Brain microvascular endothelial cell (primary cell): ENCODE results near the gene FAM50B.

Source experiments
- DNase-seq: peaks from one replicate; pipeline ENCODE4 v3.0.0-alpha.2; 2020
- H3K27ac ChIP-seq: fragments of 250-450 bp; sonication (Bioruptor Pico); 2 replicates; pipeline ENCODE4 v1.5.1; 2020; ENCODE audit warnings: mild to moderate bottlenecking, moderate library complexity
- H3K27me3 ChIP-seq: fragments of 250-450 bp; sonication (Bioruptor Pico); replicated peaks from 2 replicates; pipeline ENCODE4 v1.5.1; 2020; ENCODE audit warnings: mild to moderate bottlenecking
- H3K36me3 ChIP-seq: fragments of 250-450 bp; sonication (Bioruptor Pico); replicated peaks from 2 replicates; pipeline ENCODE4 v1.5.1; 2020; ENCODE audit warnings: mild to moderate bottlenecking
- H3K4me3 ChIP-seq: 2 replicates; pipeline ENCODE4 v1.5.1; 2011; ENCODE audit warnings: low read depth, mild to moderate bottlenecking, control low read depth, low read length, moderate library complexity
- CTCF ChIP-seq: IDR thresholded peaks from 2 replicates; pipeline ENCODE4 v1.5.1; 2011; ENCODE audit warnings: low read depth, mild to moderate bottlenecking, moderate library complexity, low read length, control low read depth, inconsistent platforms; ENCODE audit errors: missing control alignments
- in situ Hi-C: cut with HindIII; loops from 2 replicates; pipeline ENCODE4 v1.10.0; 2017; ENCODE audit warnings: low sequenced_read_pairs, low pct_ligation_motif_present

Gene FAM50B

GRCh38 chr6:3847521-3847920 is 1.7 kb upstream of the FAM50B start:
- no peak overlapping the region for H3K27ac ChIP-seq
- H3K4me3 ChIP-seq, result no peak overlapping the region
- in situ Hi-C loops, result no loop called here
- DNase-seq, result no peak
- no peaks in the 10 kb centered on the region for H3K36me3 ChIP-seq
- H3K27me3 ChIP-seq, result no peaks in the 10 kb centered on the region
- TF ChIP-seq CTCF, result no peak

- TF ChIP-seq CTCF, result no peak
- in situ Hi-C loops, result no loop called here
- DNase-seq, result no peak
- H3K27ac ChIP-seq, result peak overlapping the region; percentile 31
- peak overlapping the region; percentile 52 for H3K4me3 ChIP-seq
- no peaks in the 10 kb centered on the region for H3K36me3 ChIP-seq
- no peaks in the 10 kb centered on the region for H3K27me3 ChIP-seq
Observed at GRCh38 chr6:3848380-3848779, 793 bp upstream of the FAM50B start.

- H3K27ac ChIP-seq, result no peak overlapping the region
- no peak for TF ChIP-seq CTCF
- H3K36me3 ChIP-seq, result no peaks in the 10 kb centered on the region
- in situ Hi-C loops, result no loop called here
- H3K27me3 ChIP-seq, result no peaks in the 10 kb centered on the region
- DNase-seq, result no peak
- peak overlapping the region; percentile 70 for H3K4me3 ChIP-seq
Observed at GRCh38 chr6:3849681-3850450, 693 bp downstream of the FAM50B start.

GRCh38 chr6:3850451-3851203 is 1.5 kb downstream of the FAM50B start:
- no peak overlapping the region for H3K27ac ChIP-seq
- no peak for DNase-seq
- in situ Hi-C loops, result no loop called here
- no peaks in the 10 kb centered on the region for H3K27me3 ChIP-seq
- H3K4me3 ChIP-seq, result peak overlapping the region; percentile 70
- H3K36me3 ChIP-seq, result no peaks in the 10 kb centered on the region
- TF ChIP-seq CTCF, result no peak

GRCh38 chr6:3851839-3852238 is 2.7 kb downstream of the FAM50B start:
- Histone ChIP-seq H3K36me3 (no peaks in the 10 kb centered on the region), H3K27ac (no peak overlapping the region), H3K4me3 (no peak overlapping the region), H3K27me3 (no peaks in the 10 kb centered on the region)
- no peak for DNase-seq
- in situ Hi-C loops, result no loop called here
- no peak for TF ChIP-seq CTCF

- no peaks in the 10 kb centered on the region for H3K27me3 ChIP-seq
- DNase-seq, result no peak
- H3K4me3 ChIP-seq, result no peak overlapping the region
- H3K36me3 ChIP-seq, result no peaks in the 10 kb centered on the region
- in situ Hi-C loops, result no loop called here
- TF ChIP-seq CTCF, result no peak
- H3K27ac ChIP-seq, result no peak overlapping the region
Observed at GRCh38 chr6:3852391-3852790, 3.2 kb downstream of the FAM50B start.
